Measurements from ENCODE around the gene LZTS2.

- TF ChIP-seq CTCF (IDR thresholded peaks at IDR 0.05; ENCODE audit: control extremely low read depth in 1 of 3, insufficient read depth in 1 of 3, low read depth in 1 of 3, low read length in 3 of 3) (no peak), RXRA (IDR thresholded peaks at IDR 0.05; ENCODE audit: insufficient read depth, low read depth, low read length) (no peak), POLR2A (IDR thresholded peaks at IDR 0.05; ENCODE audit: control extremely low read depth in 1 of 2, low read depth in 2 of 2, low read length in 2 of 2) (no peak), MAX (IDR thresholded peaks at IDR 0.05) (no peak), EP300 (IDR thresholded peaks at IDR 0.05; ENCODE audit: borderline replicate concordance in 1 of 2, low read depth in 2 of 2, low read length in 2 of 2) (no peak), TBP (IDR thresholded peaks at IDR 0.05; ENCODE audit: low read depth, low read length) (no peak), E2F6 (IDR thresholded peaks at IDR 0.05) (no peak), RAD21 (IDR thresholded peaks at IDR 0.05 in 1 of 2, conservative IDR thresholded peaks at IDR 0.05 in 1 of 2; ENCODE audit: low read depth in 2 of 2, low read length in 2 of 2) (no peak), MAFK (IDR thresholded peaks at IDR 0.05; ENCODE audit: low read depth, low read length) (no peak), POLR2AphosphoS5 (IDR thresholded peaks at IDR 0.05; ENCODE audit: low read depth, low read length) (no peak), ATF3 (IDR thresholded peaks at IDR 0.05; ENCODE audit: insufficient read depth, low read depth, low read length) (no peak), BRCA1 (IDR thresholded peaks at IDR 0.05; ENCODE audit: low read depth, low read length) (no peak)
Observed at GRCh38 chr10:101035314-101035713, 35.7 kb downstream of the LZTS2 start.
